Skeletal muscle tissue (tissue), 4 donors: ENCODE measurements around the gene RGS18. TPM values are rescaled to one million over a fixed set of nuclear protein-coding genes. Genes with fewer than 3 reads are reported as not detected.
A peak's percentile ranks its signal among the peaks of the same experiment; 100 is the strongest.
"Not testable (repeated sequence)": the region's sequence is repeated elsewhere in the genome, so short reads cannot be mapped to it uniquely, and the experiment has no call there.

Experiments
- H3K27ac ChIP-seq: one replicate; pipeline ENCODE4 v1.7.0; 2013; ENCODE audit warnings: mild to moderate bottlenecking, low read depth, low read length, inconsistent platforms
- H3K27me3 ChIP-seq, 3 donors: one replicate each; pipeline ENCODE4 v1.7.0; 2013; ENCODE audit warnings: low read length in 3 of 3; ENCODE audit not compliant: control insufficient read depth in 3 of 3, insufficient read depth in 3 of 3
- H3K36me3 ChIP-seq, 3 donors: one replicate each; pipeline ENCODE4 v1.7.0; 2013; ENCODE audit warnings: low read length in 3 of 3; ENCODE audit not compliant: control insufficient read depth in 3 of 3, insufficient read depth in 3 of 3
- H3K4me1 ChIP-seq, 3 donors: one replicate each; pipeline ENCODE4 v1.7.0; 2013; ENCODE audit warnings: low read length in 3 of 3, mild to moderate bottlenecking in 3 of 3; ENCODE audit not compliant: control insufficient read depth in 3 of 3, insufficient read depth in 3 of 3
- H3K4me3 ChIP-seq, 3 donors: one replicate each; pipeline ENCODE4 v1.7.0; 2013; ENCODE audit warnings: low read length in 3 of 3
- H3K9ac ChIP-seq, 3 donors: one replicate each; pipeline ENCODE4 v1.7.0; 2013; ENCODE audit warnings: low read length in 3 of 3, mild to moderate bottlenecking in 3 of 3, moderate library complexity in 2 of 3, low read depth in 1 of 3
- H3K9me3 ChIP-seq, 3 donors: one replicate each; pipeline ENCODE4 v1.7.0; 2013; ENCODE audit warnings: low read length in 3 of 3; ENCODE audit not compliant: control insufficient read depth in 3 of 3
- total RNA-seq: library from RNA; depleted of rRNA; stranded (reverse); fragments of >200 nt; gene quantifications from one replicate; pipeline ENCODE4 v1.2.3, GENCODE V29; 2014
- donor health status: Osteomylitis.

RGS18 gene, protein sequence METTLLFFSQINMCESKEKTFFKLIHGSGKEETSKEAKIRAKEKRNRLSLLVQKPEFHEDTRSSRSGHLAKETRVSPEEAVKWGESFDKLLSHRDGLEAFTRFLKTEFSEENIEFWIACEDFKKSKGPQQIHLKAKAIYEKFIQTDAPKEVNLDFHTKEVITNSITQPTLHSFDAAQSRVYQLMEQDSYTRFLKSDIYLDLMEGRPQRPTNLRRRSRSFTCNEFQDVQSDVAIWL
- 0.52 TPM for total RNA-seq

- Histone ChIP-seq H3K27me3 (no peaks in the 10 kb centered on the region), H3K27ac (no peak within 1 kb of the TSS), H3K4me1 (no peaks in the 10 kb centered on the region), H3K36me3 (no peaks in the 10 kb centered on the region), H3K9ac (peak within 1 kb of the TSS in 1 of 3 donors; percentile 24), H3K9me3 (no peaks in the 10 kb centered on the region), H3K4me3 (no peak within 1 kb of the TSS)
Measured at GRCh38 chr1:192158181-192158580, at the start of gene RGS18. Gene RGS18 (plus strand): TSS chr1:192158462. CDS start chr1:192158638, 176 bp downstream.

- Histone ChIP-seq H3K36me3 (no peaks in the 10 kb centered on the region), H3K27ac (no peak overlapping the region), H3K4me3 (no peak overlapping the region), H3K27me3 (no peaks in the 10 kb centered on the region), H3K9ac (no peak overlapping the region), H3K9me3 (no peaks in the 10 kb centered on the region), H3K4me1 (no peaks in the 10 kb centered on the region)
Measured at GRCh38 chr1:192109576-192109975, 48.7 kb upstream of the RGS18 start.

GRCh38 chr1:192115000-192115399, 43.3 kb upstream of the RGS18 start:
- no peaks in the 10 kb centered on the region for H3K27me3 ChIP-seq
- H3K36me3 ChIP-seq, result no peaks in the 10 kb centered on the region
- H3K4me1 ChIP-seq, result no peaks in the 10 kb centered on the region
- no peak overlapping the region for H3K9ac ChIP-seq
- H3K9me3 ChIP-seq, result peaks cover 0 to 2% (median 0%) of the 10 kb centered on the region in 3 donors
- H3K27ac ChIP-seq, result no peak overlapping the region
- no peak overlapping the region for H3K4me3 ChIP-seq

DNA sequence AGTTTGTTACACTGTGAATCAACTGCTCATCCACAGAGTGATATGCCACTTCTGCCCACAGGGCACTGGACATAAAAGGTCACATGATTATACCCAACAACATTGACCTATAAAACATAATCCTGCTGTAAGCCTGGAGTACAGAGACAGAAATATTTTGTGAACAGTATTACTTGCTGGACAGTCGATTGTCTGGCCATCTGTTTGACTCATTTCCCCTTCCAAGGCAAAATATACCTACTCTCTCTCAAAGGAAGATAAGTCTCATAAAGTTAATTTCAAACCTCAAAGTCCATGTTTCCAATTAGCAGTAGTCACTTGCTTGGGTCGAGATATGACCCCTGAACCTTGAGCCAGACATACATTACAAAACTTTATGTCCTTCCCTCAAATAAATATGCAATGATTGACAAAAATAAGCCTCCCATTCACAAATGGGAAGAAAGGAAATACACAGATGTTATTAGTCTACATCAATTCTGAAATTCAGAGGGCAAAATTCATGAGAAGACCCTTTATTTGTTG, 39.3 kb upstream of the RGS18 start:
- Histone ChIP-seq H3K27ac (no peak overlapping the region), H3K4me1 (no peaks in the 10 kb centered on the region), H3K4me3 (no peak overlapping the region), H3K36me3 (no peaks in the 10 kb centered on the region), H3K9ac (no peak overlapping the region), H3K9me3 (peaks cover 2 to 3% (median 2%) of the 10 kb centered on the region in 3 donors), H3K27me3 (no peaks in the 10 kb centered on the region)

DNA sequence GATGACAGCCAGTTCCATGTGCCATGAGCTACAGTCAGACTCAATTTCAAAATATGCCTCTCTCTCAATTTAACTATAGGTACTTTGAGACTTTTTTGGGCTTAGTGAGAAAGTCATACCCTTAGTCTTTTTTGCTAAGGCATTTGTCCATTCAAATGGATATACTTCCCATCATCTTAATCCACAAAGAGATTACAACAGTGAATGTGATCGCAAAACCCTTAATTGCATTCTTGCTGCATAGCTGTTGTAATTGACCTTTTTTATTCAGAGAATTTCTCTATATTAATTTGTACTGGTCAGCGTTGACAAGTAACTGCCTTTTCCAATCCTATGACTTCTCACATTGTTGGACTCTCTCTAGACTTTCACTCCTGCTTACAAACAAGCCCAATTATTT, 38.6 kb upstream of the RGS18 start:
- Histone ChIP-seq H3K9me3 (peaks cover 2 to 3% (median 2%) of the 10 kb centered on the region in 3 donors), H3K9ac (no peak overlapping the region), H3K36me3 (no peaks in the 10 kb centered on the region), H3K27ac (no peak overlapping the region), H3K27me3 (no peaks in the 10 kb centered on the region), H3K4me3 (no peak overlapping the region), H3K4me1 (no peaks in the 10 kb centered on the region)

DNA sequence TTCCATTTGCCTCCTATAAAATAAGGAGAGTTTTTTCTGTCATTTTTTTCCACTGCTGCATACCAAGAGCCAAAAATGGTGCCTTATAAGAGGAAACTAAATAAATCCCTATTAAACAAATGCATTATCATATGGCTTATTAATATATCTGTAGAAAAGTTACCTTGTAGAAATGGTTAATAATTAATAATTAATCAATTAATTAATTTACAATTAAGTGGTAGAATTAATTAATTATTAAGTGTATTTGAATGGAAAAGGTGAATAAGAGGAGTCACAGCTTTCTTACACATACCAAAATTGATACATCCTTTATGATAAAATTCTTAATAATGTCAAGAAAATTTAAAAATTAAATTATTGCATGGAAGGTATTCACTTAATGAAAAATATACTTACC, 35.6 kb upstream of the RGS18 start:
- Histone ChIP-seq H3K27ac (no peak overlapping the region), H3K9me3 (peaks cover 0 to 3% (median 2%) of the 10 kb centered on the region in 3 donors), H3K9ac (no peak overlapping the region), H3K4me3 (no peak overlapping the region), H3K36me3 (no peaks in the 10 kb centered on the region), H3K27me3 (no peaks in the 10 kb centered on the region), H3K4me1 (no peaks in the 10 kb centered on the region)

DNA sequence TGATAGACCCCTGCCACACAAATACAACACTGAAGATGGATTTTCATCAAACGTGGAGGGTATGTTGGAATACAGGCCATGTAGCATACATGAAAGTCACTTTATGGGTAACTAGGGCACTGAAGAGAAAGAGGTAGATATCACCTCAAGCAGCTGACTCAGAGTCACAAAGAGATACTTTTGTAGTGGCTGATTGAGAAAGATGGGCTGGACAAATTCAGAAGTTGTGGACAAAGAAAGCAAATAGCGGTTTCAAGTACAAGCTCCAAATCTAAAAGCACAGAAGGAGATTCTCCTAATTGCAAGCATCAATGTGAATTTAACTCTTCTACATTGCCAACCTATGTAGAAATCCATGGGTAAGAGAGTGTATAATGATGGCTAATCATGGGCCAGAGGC, 35.0 kb upstream of the RGS18 start:
- peaks cover 0 to 3% (median 2%) of the 10 kb centered on the region in 3 donors for H3K9me3 ChIP-seq
- no peak overlapping the region for H3K4me3 ChIP-seq
- H3K27ac ChIP-seq, result no peak overlapping the region
- H3K4me1 ChIP-seq, result no peaks in the 10 kb centered on the region
- H3K36me3 ChIP-seq, result no peaks in the 10 kb centered on the region
- H3K27me3 ChIP-seq, result no peaks in the 10 kb centered on the region
- H3K9ac ChIP-seq, result no peak overlapping the region

DNA sequence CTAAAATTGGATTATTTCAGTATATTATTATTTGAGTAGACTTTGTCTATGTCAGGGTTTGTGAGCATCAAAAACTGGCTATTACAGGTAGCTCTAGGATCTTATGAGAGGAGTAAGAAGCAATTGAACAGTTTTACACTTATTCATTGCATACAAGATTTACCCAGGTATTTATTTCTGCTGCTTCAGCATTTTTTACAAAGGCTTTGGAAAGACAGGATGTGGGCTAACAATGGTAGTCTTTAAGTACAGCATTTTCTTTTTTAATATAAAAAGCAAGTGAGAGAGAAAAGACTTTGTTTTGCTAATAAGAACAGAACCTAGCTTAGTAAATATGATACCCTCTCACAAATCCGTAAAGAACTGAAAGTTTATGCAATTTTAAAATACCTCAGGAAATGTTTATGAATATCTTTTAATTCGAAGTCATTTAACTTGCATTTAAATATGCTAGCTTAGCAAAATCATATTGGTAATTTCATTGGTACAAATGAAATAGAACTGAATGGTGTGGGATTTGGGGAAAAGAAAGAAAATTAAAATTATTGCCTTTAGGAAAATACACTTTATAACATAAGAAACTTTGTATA, 32.1 kb upstream of the RGS18 start:
- no peak overlapping the region for H3K4me3 ChIP-seq
- H3K4me1 ChIP-seq, result no peaks in the 10 kb centered on the region
- no peak overlapping the region for H3K9ac ChIP-seq
- no peaks in the 10 kb centered on the region for H3K36me3 ChIP-seq
- H3K27me3 ChIP-seq, result no peaks in the 10 kb centered on the region
- H3K27ac ChIP-seq, result no peak overlapping the region
- peaks cover 0 to under 1% (median 0%) of the 10 kb centered on the region in 3 donors for H3K9me3 ChIP-seq

DNA sequence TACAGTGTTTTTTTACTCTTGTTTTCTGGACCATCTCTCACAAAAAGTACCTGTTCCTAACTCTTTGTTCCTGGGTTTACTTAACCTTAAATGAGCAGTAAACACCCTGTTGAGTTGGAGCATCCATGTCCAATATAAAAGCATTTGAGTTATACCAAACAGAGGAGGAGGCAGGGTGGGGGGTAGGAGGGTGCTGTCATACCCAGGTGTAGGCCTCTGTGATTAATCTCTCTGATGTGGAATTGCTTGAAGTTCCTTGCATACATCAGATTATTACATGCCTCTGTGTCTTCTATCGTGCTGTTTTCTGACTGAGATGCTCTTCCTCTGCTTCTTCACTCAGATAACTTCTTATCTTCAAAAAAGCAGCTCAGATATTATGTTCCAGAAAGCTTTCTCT, 28.1 kb upstream of the RGS18 start:
- Histone ChIP-seq H3K4me1 (no peaks in the 10 kb centered on the region), H3K27me3 (no peaks in the 10 kb centered on the region), H3K9me3 (no peaks in the 10 kb centered on the region), H3K27ac (no peak overlapping the region), H3K36me3 (no peaks in the 10 kb centered on the region), H3K9ac (no peak overlapping the region), H3K4me3 (no peak overlapping the region)

- not testable (repeated sequence) for H3K9ac ChIP-seq, H3K4me1 ChIP-seq, H3K36me3 ChIP-seq, H3K9me3 ChIP-seq, H3K4me3 ChIP-seq, H3K27ac ChIP-seq, H3K27me3 ChIP-seq
Measured at GRCh38 chr1:192130865-192131264, 27.4 kb upstream of the RGS18 start.
